HEK293T (cell line): ENCODE data around the gene ZBTB20.

ENCODE experiments used
- ARNT ChIP-seq: fragments of 450-650 bp; IDR thresholded peaks from 2 replicates; pipeline ENCODE4 v1.6.1; 2017; ENCODE audit warnings: mild to moderate bottlenecking
- BHLHE40 ChIP-seq: fragments of 450-650 bp; IDR thresholded peaks from 2 replicates; pipeline ENCODE4 v1.6.1; 2016; ENCODE audit warnings: mild to moderate bottlenecking, moderate library complexity, borderline replicate concordance
- PKNOX1 ChIP-seq: fragments of 450-650 bp; IDR thresholded peaks from 2 replicates; pipeline ENCODE4 v1.6.1; 2016
- SUZ12 ChIP-seq: fragments of 450-650 bp; IDR thresholded peaks from 2 replicates; pipeline ENCODE4 v1.6.1; 2016; ENCODE audit warnings: mild to moderate bottlenecking

- TF ChIP-seq BHLHE40 (no peak), PKNOX1 (no peak), SUZ12 (no peak), ARNT (no peak)
Observed at GRCh38 chr3:114331007-114331406, 816.1 kb downstream of the ZBTB20 start.
